SK-N-MC (cell line): Measurements from ENCODE around the gene CHSY1.

ENCODE experiments used
- EZH2 ChIP-seq: fragments of 200-600 bp; sonication (generic); IDR thresholded peaks from one replicate; pipeline ENCODE4 v1.6.1; 2017; ENCODE audit warnings: antibody characterized with exemption
- FOXP2 ChIP-seq: optimal IDR thresholded peaks from 2 replicates; pipeline ENCODE3; 2011; ENCODE audit warnings: mild to moderate bottlenecking, moderate library complexity; ENCODE audit not compliant: insufficient read depth; ENCODE audit errors: extremely low read length, control extremely low read depth
- POLR2AphosphoS5 ChIP-seq: IDR thresholded peaks from 2 replicates; pipeline ENCODE4 v1.6.1; 2012; ENCODE audit warnings: mild to moderate bottlenecking, low read depth, low read length, borderline replicate concordance

DNA sequence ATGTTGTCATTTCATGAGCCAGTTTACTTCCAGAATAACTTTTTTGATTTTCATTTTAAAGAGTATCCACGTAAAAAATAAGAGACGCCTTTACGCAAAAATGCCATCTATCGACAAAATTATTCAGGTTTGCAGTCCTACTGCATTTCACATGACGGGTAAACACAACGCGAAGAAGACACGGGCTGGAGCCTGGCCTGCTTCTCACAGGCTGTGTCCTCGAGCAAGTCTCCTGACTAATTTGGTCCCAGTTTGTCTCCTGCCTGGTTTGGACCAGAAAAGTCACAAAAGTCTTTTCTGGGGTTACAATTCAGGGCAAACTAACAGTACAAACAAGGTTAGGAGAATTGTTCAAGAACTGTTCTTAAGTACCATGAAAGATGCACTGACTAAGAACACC is 51.7 kb downstream of the CHSY1 start:
- TF ChIP-seq EZH2 (no peak), FOXP2 (no peak), POLR2AphosphoS5 (no peak)
